NCI-H1694 (cell line): Measurements from ENCODE around the gene LRRC3.

Experiments used
- DNase-seq: peaks from one replicate; lab custom pipeline; 2025; lab: John Stamatoyannopoulos, UW

LRRC3 gene

DNA sequence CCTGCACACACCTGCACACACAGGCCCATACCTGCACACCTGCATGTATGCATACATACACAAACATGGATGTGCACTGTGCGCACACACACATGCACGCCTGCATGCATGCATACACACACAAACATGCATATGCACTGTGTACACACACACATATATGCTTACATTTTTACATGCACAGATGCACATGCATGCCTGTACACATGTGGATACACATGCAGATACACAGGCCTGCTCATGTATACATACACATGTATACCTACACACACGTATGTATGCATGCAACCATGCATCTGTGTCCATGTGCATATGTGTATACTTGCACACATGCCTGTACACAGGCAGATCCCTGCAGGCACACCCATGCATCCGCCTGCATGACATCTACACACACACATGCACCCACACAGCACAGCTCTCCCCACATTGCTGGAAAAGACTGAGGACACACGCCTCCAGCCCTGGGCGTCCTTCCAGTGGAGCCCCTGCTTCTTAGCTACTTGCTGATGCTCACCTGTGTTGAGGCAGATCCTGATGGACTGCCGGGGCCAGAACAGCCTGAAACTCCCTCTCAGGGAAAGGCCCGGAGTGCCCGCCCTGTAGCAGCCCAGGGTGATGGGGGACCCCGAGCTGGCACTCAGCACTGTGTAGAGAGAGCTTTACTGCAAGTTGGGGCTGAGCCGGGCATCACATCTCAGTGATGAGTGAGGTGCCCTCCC lies 56.1 kb downstream of the LRRC3 start:
- DNase-seq, result no peak
